GM19438 (cell line): ENCODE results near the gene PDZRN4.

Source experiments
- ATAC-seq: cut with Tn5 transposase; IDR thresholded peaks from one replicate; pipeline ENCODE4 v1.9.1; 2021; ENCODE audit warnings: low read depth; ENCODE audit not compliant: unreplicated experiment

Gene PDZRN4

DNA sequence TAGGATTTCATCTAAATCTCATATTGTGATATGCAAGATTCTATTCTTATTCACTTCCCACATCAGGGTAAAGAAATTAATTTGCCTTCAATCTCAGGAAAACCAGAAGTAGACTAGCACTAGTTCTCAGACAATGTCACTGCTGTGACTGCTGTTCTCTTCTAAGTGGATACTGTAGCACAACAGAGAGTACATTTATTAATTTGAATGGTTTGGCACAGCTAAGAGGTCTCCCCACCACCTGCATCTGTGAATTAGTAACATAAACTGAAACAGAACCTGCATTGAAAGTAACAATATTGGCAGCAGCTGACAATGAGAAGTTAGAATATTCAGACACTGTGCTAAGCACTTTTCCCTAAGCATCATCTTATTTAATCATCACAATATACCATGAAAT lies 253.1 kb downstream of the PDZRN4 start:
- no peak for ATAC-seq

DNA sequence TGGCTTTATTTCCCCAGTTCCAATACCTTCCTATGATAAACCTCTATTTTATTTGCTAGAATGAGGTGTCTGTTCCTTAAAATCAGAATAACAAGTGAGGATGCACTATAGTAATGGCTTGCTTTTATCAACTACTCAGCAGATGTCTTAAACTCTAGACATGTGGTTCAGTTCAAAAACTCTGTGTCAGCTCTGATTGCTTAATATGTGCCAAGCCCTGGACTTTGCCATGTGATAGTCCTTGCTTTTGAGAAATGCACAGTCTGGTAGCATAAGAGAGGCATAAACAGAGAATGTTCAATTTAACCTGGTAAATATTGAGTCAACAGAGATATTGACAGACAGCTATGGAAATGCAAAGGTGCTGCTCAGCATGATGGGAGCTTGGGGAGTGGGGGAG lies 254.8 kb downstream of the PDZRN4 start:
- no peak for ATAC-seq

DNA sequence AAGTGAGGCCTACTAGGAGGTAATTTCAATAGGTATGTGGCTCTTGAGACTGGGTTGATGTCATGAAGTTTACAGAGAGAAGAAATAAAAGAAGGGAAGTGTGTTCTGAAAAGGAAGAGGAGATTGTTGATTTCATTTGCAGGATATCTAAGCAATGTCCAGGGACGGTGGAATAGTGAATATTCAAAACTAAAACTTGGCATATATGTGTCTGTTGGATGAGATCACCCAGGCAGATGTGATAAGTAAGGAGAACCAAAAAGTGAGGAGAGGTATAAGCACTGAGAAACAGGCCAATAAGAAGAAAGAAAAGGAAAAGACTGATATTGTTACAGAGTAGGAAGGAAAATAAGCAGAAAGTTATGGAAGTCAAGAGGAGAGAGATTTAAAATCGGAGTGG lies 255.6 kb downstream of the PDZRN4 start:
- no peak for ATAC-seq

DNA sequence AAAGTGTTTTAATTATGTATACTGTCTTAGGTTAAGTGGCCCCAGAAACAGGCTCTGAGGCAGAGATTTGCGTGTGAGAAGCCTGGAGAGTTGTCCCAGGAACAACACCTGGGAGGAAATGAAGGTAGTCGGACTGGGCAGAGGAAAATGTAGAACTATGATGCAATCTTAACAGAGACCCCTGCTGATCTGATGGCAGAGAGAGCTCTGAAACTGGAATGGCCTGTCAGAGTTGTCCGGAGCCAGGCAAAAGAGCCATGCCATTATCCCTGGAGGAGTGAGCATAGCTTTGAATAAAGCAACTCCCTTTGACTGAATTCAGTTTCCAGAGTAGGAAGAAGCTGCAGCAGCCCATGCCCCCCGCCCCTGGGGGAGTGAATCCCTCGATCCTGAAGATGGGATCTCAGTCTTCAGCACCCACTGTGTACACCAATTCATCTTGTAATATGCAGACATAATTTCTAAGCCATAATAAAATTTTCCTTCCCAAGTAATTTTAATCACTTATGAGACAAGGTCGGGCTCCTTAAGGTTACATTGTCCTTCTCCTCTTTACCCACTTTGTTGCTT lies 264.8 kb downstream of the PDZRN4 start:
- no peak for ATAC-seq

DNA sequence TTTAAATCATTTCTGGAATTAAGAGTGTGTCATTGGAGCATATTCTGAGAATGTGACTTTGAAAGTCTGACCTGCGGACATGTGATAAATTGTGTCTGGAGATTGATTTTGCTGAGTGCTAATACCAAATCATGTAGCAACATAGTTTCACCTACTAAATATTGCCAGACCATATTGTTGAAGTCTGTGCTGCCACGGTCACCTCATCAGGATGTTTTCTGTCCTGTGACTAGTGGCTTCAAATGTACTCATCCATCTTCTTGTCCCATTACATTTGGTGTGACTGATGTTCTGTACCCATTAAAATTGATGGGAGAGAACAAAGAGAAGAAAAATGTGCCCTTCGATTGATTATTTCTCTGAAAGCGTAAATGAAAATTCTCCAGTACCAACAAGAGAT lies 265.3 kb downstream of the PDZRN4 start:
- ATAC-seq: no peak

DNA sequence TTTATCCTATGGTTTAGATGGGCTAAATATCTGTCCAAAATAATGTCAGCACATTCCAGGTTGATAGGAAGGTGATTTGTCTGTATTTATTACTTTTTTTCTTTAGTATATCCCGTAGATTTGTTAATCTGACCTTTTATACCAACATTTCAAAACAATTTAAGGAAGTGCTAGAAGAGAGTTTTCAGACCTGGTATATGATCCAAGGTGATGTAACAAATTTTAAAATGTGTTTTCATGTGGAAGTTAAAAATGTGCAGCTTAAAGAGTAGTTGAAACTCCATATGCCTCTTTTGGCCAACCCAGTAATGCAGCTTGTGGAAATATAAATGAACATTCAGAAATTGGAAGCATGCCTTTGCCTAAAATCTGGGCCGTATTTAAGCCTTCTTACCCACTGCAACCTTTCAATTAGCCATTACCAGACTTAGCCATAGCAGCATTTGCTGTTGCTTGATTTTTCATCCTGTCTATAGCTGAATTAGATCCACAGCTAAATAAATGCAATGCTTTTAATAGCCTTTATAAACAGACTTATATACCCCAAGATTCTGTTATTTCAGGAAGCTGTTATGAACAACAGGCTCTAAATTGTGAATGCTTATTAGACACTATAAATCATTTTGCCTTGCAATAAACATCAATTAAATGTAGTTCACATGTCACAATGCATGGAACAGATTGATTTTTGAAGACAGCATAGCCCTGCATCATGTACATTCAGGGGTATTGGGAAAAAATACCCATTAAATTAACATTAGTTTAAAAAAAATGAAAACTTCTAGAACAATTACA lies 271.2 kb downstream of the PDZRN4 start:
- no peak for ATAC-seq

DNA sequence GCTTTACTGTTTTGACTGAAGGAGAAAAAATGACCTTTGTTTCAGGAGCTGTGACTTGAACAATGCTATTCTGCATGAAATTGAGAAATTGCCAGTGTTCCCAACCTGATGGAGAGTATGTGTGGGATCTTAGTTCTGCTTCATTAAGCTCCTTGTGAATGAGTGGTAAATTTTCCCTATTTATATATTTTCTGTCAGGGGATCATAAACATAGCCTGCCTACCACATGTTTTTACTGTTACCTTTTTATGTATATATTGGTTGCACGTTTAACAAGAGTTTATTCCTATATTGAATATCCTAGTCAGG lies 271.7 kb downstream of the PDZRN4 start:
- ATAC-seq: no peak

DNA sequence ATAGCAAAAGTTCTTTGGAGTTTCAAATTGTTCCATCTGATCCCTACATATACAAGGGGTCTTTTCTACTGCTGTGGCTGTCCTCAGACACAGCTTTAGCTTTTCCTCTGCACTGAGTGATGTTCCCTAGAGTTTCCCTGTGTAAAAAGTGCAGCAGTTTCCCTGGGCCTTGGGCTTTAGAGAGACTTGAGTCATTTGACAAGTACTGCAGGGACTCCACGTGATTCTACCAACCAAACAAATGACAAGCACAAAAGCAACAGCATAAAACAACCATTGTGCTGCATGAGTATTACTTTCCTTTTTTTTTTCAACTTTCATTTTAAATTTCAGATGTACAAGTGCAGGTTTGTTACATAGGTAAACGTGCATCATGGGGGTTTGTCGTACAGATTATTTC lies 272.8 kb downstream of the PDZRN4 start:
- no peak for ATAC-seq

DNA sequence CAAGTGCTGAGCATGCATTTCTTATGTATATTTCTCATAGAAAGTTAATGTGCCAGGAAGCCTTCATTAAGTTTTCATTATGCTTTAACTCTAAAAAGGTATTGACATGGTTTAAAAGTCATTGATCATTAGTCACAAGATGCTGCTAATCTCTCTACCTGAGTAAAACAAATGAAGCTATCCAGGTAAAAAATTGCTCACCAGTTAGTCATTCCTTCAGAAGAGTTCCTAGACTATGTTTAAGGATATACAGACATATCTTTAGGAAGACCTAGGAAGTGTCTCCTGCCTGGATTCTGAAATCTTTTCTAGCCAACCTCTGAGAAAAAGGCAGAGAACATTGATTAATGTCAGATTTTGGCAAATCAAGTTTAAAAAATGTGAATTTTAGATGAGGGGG lies 274.2 kb downstream of the PDZRN4 start:
- ATAC-seq: no peak

DNA sequence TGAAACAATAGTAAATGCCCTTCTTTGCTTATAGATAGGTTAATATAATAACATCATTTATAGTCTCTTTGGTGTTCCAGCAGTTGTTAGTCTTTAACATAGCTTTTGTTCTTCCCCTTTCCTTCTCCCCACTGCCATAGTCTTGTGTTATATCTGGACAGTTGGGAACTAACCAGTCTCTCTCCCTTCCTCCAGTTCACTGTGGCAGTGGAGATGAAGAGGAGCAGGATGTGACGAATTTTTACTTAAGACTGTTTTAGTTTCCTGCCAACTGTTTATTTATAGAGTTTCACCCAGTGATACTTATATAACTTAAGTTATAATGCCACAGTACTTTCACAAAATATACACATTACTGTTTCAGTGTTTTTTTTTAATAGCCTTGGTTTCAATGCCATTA lies 277.4 kb downstream of the PDZRN4 start:
- ATAC-seq: no peak

DNA sequence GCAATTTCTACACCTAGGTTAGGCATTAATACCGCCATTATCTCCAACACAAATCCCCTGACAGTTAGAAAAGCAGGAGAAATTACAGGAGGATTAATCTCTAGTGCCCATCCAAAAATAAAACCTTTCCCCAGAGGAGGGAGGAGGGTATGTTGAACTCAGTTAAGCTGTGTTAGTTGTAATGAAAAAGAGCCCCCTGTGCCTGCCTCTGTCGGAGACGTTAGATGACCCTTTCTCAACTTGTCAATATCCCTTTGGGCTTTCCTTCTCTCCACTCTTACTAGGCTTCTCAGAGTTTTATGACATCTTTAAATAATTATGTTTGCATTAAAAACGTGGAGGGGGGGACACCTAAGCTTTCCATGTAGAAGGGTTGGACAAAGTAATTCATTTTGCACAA lies 278.2 kb downstream of the PDZRN4 start:
- no peak for ATAC-seq

DNA sequence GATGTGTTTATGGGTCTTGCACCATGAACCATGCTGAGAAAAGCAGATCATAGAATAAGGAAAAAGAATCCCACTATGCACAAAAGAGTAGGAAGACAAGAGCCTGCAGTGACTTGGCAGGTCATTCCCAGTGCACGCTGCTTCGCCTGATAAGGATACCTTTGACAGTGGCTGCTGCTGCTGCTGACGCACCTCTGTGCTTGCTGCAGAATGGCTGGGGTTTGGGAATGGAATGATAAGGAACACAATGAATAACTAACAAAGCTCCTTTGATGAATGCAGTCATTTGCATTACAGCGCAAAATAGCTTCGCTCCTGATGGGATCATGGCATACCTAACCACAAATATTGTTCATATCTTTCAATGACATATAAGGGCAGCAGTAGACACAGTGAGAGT lies 278.7 kb downstream of the PDZRN4 start:
- ATAC-seq: no peak

DNA sequence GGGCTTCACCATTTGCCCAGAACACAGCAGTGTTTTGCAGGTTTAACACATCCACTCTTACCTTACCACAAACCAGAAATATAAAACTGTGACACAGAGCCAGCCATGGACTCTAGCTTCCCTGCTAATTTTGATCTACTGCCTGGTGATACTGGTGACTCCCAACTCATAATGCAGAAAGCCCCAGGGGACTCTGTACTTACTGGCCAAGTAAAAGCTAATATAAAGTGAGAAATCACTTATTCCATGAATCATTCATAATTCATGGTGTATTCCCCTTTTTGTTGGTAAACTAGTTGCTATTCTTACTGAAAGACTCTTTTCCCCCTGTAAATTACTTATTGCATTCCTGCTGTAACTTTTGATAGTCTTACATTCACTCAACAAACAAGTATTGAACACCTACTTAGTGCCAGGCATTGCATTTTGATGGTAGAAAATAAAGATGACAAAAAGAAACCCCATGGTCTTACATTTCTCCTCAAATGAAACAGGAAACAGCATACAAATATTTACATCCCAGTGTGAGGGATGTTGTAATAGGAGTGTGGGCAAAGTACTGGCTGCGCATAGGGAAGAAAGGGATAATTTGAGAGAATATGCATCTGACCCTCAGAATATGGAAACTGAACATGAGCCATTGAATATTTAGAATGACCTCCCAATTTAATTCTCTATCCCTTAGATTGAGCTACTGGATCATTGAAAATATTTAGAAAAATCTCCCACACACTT lies 279.6 kb downstream of the PDZRN4 start:
- ATAC-seq: no peak

DNA sequence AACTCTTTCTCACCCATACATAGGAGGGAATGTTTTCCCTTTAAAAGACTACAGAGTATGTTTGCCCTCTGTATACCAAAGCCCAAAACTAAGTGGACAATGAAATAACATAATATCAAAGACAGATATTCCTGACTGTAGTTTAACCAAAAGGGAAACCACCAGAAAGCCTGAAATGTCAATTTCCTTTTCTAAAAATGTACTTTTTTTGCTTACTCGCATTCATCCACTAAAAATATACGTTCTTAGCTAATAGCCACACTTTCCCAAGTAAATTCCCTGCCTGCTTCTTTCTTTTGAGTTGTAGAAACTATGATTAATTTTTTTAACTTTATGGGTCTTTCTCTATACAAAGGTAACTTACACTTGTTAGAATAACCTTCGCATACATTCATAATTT lies 280.2 kb downstream of the PDZRN4 start:
- ATAC-seq: no peak

DNA sequence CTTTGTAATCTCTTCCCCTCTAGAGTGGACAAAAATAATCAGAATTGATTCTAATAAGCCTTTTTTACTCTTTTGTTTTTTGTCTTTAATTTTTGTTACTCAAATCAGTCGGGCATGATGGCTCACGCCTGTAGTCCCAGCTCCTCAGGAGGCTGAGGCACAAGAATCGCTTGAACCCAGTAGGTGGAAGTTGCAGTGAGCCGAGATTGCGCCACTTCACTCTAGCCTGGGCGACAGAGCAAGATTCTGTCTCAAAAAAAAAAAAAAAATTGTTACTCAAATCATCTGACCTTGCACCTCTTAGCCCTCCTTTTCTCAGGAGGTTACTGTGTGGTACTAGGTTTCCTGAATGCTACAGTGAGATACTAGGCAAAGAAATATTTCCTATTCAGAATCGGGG lies 280.6 kb downstream of the PDZRN4 start:
- ATAC-seq: no peak

DNA sequence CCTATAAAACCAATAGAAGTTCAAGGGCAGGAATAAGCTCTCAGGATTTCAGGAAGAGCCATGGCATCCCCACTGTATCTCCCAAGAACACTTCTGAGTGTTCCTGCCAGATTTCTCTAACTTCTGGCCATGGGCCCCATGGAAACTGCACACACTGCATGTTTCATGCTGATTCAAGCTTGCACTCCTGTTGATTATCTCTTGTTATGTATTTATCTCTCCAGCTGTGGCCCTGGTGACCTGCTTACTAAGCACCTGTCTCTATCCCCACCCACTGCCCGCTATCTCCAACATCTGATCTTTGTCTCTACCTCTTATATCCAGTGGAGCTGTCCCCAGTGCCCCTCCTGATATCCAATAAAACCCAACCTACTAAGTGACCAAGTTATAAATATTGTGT lies 285.3 kb downstream of the PDZRN4 start:
- no peak for ATAC-seq

DNA sequence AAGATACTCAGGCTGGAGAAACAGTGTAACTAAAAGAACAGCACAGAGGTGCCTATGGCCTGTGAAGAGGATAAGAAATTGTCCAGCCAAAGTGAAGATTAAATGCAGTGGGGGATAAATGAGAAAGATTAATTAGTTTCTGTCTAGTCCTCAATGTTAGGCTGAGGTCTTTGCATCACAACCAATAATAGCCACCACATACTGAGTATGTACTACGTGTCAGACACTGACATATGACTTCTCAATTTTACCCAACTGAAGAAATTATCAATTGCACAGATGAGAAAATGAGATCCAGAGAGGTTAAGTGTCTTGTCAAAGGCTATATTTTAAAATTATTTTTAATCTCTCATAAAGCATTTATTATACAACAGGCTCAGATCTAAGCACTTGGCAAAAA lies 285.9 kb downstream of the PDZRN4 start:
- no peak for ATAC-seq

DNA sequence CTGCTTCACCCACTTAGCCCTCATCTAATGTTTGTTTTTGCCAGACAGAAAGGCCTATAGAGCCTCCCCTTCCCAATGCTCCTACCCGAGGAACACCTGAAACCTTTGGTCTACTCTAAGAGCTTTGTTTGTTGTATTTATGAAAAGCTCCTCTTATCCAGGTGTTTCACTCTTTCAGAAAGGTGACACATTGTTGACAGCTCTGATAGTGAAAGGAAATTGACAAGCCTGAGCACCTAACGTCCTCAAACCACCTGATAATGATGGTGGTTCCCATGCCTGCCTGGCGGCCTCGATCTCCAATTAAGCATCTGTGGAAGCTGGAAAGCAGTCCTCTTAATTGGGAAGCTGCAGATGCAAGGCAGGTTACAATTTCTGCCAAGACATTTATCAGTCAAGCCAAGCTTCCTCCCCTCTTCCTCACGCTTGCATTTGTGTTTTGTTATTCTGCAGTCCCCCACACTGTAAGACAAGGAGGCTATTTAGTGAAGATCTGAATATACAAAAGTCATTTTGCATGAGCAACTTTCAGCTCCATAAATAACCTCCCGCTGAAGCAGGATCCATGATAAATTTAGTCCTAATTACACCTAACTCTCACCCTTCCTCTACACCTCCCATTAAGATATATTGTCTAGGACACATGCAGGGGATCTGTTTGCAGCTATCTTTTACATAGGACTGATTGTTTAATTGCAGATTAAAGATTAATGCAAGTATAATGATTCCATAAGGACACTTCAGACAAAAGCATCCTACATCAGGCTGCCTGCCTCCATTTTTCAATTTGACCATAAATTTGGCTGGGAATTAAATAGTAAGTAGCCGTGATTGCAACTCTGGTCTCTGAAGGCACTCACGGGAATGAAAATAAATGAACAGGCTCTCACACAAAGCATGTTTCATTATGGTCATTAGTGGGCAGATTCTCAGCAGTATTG lies 288.6 kb downstream of the PDZRN4 start:
- ATAC-seq: no peak

DNA sequence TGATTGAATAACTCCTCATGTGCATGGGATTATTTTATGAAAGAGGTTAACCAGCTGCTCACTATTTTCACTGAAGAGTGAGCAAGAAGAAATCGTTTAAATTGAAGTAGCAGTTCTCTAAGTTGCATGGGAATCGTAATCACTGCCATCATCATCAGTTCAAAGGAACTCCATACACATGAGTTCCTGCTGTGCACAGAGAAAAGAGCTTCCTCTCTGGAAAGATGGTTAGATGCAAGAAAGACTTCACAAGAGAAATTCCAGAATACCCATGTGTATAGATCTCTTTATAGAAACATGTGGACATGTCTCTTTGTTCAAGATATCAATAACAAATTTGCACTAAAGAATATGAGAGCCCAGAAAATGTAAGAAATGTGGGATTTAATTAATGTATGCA lies 291.3 kb downstream of the PDZRN4 start:
- no peak for ATAC-seq

DNA sequence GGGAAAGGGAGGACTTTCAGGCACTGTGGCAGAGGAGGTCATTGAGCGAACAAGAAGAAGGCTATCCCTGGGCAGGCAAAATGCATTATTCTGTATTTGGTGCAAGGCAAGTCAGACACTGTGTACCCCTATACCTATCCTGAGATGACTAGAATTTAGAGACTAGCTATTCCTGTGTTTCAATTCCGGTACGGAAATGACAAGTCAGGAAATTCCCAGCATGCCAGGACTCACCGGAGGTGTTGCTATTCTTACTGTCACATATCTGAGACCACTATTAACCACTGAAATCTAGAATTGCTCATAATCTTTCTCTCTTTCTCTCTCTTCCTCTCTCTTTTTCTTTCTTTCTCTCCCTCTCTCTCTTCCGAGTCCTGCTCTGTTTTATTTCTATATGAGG lies 297.1 kb downstream of the PDZRN4 start:
- ATAC-seq: no peak

DNA sequence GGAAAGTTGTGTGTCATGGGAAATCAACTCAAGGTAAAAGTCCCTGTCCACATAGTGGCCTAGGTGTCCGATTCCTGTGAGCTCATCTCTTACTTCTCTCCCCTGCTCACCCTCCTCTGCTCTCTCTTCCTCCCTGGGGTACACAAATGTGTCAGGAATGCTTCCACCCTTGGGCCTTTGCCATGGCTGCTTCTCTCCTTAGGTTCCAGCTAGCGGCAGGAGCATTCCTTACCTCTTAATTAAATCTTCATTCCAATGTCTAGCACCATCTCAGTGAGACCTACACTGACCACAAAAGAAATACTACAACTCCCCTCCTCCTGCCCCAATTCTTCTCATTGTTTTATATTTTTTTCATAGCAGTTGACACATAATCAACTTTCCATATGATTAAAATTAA lies 298.6 kb downstream of the PDZRN4 start:
- no peak for ATAC-seq
